HepG2 (cell line): ENCODE results near the gene PPP1R13B. TPM values are rescaled to one million over a fixed set of nuclear protein-coding genes. Genes with fewer than 3 reads are reported as not detected.
A peak's percentile ranks its signal among the peaks of the same experiment; 100 is the strongest.

ENCODE experiments used
- HIC2 ChIP-seq: sonication (generic); formaldehyde crosslinking; IDR thresholded peaks from 2 replicates; pipeline ENCODE4 v1.9.0; 2022; ENCODE audit warnings: low read depth, missing genetic modification reagents
- MAF1 ChIP-seq: sonication (generic); formaldehyde crosslinking; IDR thresholded peaks from 2 replicates; pipeline ENCODE4 v1.5.0; 2020; ENCODE audit warnings: missing genetic modification reagents, borderline replicate concordance
- NBN ChIP-seq: fragments of 450-650 bp; conservative IDR thresholded peaks from 2 replicates; pipeline ENCODE4 v1.6.1; 2017
- PATZ1 ChIP-seq: sonication (generic); formaldehyde crosslinking; IDR thresholded peaks from 2 replicates; pipeline ENCODE4 v1.4.0; 2020; ENCODE audit warnings: missing genetic modification reagents
- POLR2G ChIP-seq: fragments of 200-400 bp; formaldehyde crosslinking; IDR thresholded peaks from 2 replicates; pipeline ENCODE4 v1.6.1; 2018; ENCODE audit warnings: mild to moderate bottlenecking, low read depth, low read length, moderate library complexity
- PRMT3 ChIP-seq: sonication (generic); formaldehyde crosslinking; IDR thresholded peaks from 2 replicates; pipeline ENCODE4 v1.8.1; 2022; ENCODE audit warnings: low read depth, mild to moderate bottlenecking, moderate library complexity, missing genetic modification reagents, borderline replicate concordance
- PTBP1 ChIP-seq: fragments of 200-400 bp; formaldehyde crosslinking; IDR thresholded peaks from 2 replicates; pipeline ENCODE4 v1.6.1; 2018; ENCODE audit warnings: low read length, low read depth; ENCODE audit not compliant: poor library complexity, severe bottlenecking
- ZIK1 ChIP-seq: sonication (generic); formaldehyde crosslinking; IDR thresholded peaks from 2 replicates; pipeline ENCODE4 v1.5.0; 2020; ENCODE audit warnings: mild to moderate bottlenecking, low read depth, missing genetic modification reagents, borderline replicate concordance
- ZNF232 ChIP-seq: sonication (generic); formaldehyde crosslinking; IDR thresholded peaks from 2 replicates; pipeline ENCODE4 v1.4.0; 2020; ENCODE audit warnings: missing genetic modification reagents, borderline replicate concordance
- ZNF260 ChIP-seq: sonication (generic); formaldehyde crosslinking; IDR thresholded peaks from 2 replicates; pipeline ENCODE4 v1.4.0; 2020; ENCODE audit warnings: missing genetic modification reagents, low read depth, mild to moderate bottlenecking, borderline replicate concordance
- ZNF496 ChIP-seq: sonication (generic); formaldehyde crosslinking; IDR thresholded peaks from 2 replicates; pipeline ENCODE4 v1.8.1; 2023; ENCODE audit warnings: mild to moderate bottlenecking, moderate library complexity, missing genetic modification reagents; ENCODE audit not compliant: insufficient replicate concordance
- polyA plus RNA-seq, 8 experiments: library from polyadenylated mRNA; depleted of rRNA in 3 of 8; stranded (reverse) in 7 of 8; unstranded in 1 of 8; fragments of >200 nt; fragmentation: Illumina TruSeq in 4 of 8; extraction: Trizol in 4 of 8; gene quantifications; 2 replicates each; pipeline versions ENCODE4 v1.2.1 to v1.2.3, GENCODE V29; 2011 to 2016; ENCODE audit warnings: low read depth in 4 of 8, missing spikeins in 1 of 8, mixed read lengths in 1 of 8; ENCODE audit not compliant: insufficient read depth in 1 of 8
- total RNA-seq, 5 experiments: library from RNA; depleted of rRNA; stranded (reverse); fragments of >200 nt; fragmentation: Illumina TruSeq; extraction: Trizol; gene quantifications; 2 replicates each; pipeline ENCODE4 v1.2.3, GENCODE V29; 2016; ENCODE audit warnings: low read depth in 1 of 5
- TF ChIP-seq, protein P1 (sequence below): sonication (generic); formaldehyde crosslinking; conservative IDR thresholded peaks from 2 replicates; pipeline ENCODE4 v1.8.0; 2022; ENCODE audit warnings: missing genetic modification reagents
- TF ChIP-seq, protein P2 (sequence below): sonication (generic); formaldehyde crosslinking; IDR thresholded peaks from 2 replicates; pipeline ENCODE4 v1.5.1; 2020; ENCODE audit warnings: mild to moderate bottlenecking, missing genetic modification reagents, moderate library complexity
- TF ChIP-seq, protein P3 (sequence below): sonication (generic); formaldehyde crosslinking; IDR thresholded peaks from 2 replicates; pipeline ENCODE4 v1.8.0; 2022; ENCODE audit warnings: mild to moderate bottlenecking, missing genetic modification reagents, borderline replicate concordance
- TF ChIP-seq, protein P4 (sequence below): sonication (generic); formaldehyde crosslinking; IDR thresholded peaks from 2 replicates; pipeline ENCODE4 v1.5.0; 2020; ENCODE audit warnings: mild to moderate bottlenecking, missing genetic modification reagents

Gene PPP1R13B
- total and polyA plus RNA-seq, 2 of the 13 experiments (the other 11 are each of a cell fraction or from before 2014, with no cell fraction given), result 4.6 to 9.4 TPM

DNA sequence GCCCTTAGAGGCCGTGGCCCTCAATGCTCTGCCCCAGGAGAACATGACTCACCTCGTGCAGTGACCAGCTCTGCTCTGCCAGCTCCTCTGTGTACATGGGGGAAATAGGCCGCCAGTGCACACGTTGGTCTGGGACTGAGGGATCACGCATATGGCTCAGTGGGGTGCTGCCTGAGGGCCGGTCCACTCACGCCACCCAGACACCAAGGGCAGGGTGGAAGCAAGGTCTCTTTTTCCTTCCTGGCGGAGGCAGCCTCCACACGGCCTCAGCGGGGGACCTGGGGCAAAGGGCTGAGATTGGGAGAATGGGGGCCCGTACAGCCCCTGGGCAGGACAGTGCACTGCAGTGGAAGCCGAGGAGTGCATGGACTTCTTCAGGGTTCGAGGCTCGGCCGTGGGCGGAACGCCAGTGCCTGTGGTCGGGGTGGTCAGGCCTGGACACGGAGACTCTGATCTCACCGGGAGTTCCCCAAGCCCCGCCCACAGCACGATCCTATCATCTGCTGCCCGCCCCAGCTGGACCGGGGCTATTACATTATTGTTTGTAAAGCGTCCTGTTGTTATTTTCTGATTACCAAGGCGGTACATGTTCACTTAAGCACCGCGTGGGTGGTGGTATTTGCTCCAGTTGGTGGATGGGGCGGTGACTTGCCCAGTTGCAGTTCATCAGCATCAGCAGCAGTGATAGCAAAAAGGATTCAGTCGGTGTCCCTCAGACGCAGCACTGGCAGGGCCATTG lies 42.1 kb upstream of the PPP1R13B start (continued):
- TF ChIP-seq, protein P1, sequence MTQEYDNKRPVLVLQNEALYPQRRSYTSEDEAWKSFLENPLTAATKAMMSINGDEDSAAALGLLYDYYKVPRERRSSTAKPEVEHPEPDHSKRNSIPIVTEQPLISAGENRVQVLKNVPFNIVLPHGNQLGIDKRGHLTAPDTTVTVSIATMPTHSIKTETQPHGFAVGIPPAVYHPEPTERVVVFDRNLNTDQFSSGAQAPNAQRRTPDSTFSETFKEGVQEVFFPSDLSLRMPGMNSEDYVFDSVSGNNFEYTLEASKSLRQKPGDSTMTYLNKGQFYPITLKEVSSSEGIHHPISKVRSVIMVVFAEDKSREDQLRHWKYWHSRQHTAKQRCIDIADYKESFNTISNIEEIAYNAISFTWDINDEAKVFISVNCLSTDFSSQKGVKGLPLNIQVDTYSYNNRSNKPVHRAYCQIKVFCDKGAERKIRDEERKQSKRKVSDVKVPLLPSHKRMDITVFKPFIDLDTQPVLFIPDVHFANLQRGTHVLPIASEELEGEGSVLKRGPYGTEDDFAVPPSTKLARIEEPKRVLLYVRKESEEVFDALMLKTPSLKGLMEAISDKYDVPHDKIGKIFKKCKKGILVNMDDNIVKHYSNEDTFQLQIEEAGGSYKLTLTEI (CRISPR knock-in tag), result no peak
- TF ChIP-seq, protein P2, sequence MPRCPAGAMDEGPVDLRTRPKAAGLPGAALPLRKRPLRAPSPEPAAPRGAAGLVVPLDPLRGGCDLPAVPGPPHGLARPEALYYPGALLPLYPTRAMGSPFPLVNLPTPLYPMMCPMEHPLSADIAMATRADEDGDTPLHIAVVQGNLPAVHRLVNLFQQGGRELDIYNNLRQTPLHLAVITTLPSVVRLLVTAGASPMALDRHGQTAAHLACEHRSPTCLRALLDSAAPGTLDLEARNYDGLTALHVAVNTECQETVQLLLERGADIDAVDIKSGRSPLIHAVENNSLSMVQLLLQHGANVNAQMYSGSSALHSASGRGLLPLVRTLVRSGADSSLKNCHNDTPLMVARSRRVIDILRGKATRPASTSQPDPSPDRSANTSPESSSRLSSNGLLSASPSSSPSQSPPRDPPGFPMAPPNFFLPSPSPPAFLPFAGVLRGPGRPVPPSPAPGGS (CRISPR knock-in tag), result no peak
- TF ChIP-seq MAF1 (CRISPR knock-in tag) (peak; percentile 68; the same call in 1 of the 2 replicates), HIC2 (CRISPR knock-in tag) (peak; percentile 59; the same call in 1 of the 2 replicates), ZIK1 (no peak), NBN (no peak), ZNF232 (CRISPR knock-in tag) (no peak), PRMT3 (CRISPR knock-in tag) (no peak), ZNF496 (CRISPR knock-in tag) (no peak), PATZ1 (no peak; the same call in 1 of the 2 replicates), ZNF260 (CRISPR knock-in tag) (no peak), PTBP1 (no peak), POLR2G (peak; percentile 65)
- TF ChIP-seq, protein P3, sequence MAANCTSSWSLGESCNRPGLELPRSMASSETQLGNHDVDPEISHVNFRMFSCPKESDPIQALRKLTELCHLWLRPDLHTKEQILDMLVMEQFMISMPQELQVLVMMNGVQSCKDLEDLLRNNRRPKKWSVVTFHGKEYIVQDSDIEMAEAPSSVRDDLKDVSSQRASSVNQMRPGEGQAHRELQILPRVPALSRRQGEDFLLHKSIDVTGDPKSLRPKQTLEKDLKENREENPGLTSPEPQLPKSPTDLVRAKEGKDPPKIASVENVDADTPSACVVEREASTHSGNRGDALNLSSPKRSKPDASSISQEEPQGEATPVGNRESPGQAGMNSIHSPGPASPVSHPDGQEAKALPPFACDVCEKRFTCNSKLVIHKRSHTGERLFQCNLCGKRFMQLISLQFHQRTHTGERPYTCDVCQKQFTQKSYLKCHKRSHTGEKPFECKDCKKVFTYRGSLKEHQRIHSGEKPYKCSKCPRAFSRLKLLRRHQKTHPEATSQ (CRISPR knock-in tag), result 0 out of 2 replicates have a peak, but pooled peaks have one; percentile 44
- TF ChIP-seq, protein P4, sequence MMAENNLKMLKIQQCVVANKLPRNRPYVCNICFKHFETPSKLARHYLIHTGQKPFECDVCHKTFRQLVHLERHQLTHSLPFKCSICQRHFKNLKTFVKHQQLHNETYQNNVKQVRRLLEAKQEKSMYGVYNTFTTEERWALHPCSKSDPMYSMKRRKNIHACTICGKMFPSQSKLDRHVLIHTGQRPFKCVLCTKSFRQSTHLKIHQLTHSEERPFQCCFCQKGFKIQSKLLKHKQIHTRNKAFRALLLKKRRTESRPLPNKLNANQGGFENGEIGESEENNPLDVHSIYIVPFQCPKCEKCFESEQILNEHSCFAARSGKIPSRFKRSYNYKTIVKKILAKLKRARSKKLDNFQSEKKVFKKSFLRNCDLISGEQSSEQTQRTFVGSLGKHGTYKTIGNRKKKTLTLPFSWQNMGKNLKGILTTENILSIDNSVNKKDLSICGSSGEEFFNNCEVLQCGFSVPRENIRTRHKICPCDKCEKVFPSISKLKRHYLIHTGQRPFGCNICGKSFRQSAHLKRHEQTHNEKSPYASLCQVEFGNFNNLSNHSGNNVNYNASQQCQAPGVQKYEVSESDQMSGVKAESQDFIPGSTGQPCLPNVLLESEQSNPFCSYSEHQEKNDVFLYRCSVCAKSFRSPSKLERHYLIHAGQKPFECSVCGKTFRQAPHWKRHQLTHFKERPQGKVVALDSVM (CRISPR knock-in tag), result peak; percentile 90
